Activated naive CD8-positive, alpha-beta T cell treated with anti-CD3 and anti-CD28 coated beads, Interleukin-2, amount 10 ng/mL, durations not matched to agents 7 days and 5 days (primary cell): Measurements from ENCODE around the gene SPN. TPM values are rescaled to one million over a fixed set of nuclear protein-coding genes. Genes with fewer than 3 reads are reported as not detected.
A peak's percentile ranks its signal among the peaks of the same experiment; 100 is the strongest.
"Not testable (repeated sequence)": the region's sequence is repeated elsewhere in the genome, so short reads cannot be mapped to it uniquely, and the experiment has no call there.

Source experiments
- ATAC-seq: fragments of 150-1000 bp; cut with Tn5 transposase; one replicate; pipeline ENCODE4 v1.10.0; 2021; ENCODE audit warnings: low read depth, moderate library complexity
- POLR2A ChIA-PET: fragments of 350-600 bp; sonication (Branson Sonifier 250); formaldehyde crosslinking; loops from one replicate; lab custom pipeline; 2021; ENCODE audit warnings: antibody characterized with exemption; lab: Charles Lee
- DNase-seq: peaks from one replicate; pipeline ENCODE4 v3.0.0; 2021
- H3K27ac Mint-ChIP-seq: one replicate; pipeline ENCODE4 v1.8.0; 2022; ENCODE audit warnings: mild to moderate bottlenecking, mixed read lengths
- H3K27me3 Mint-ChIP-seq: one replicate; pipeline ENCODE4 v1.8.0; 2022; ENCODE audit warnings: mild to moderate bottlenecking, moderate library complexity, mixed read lengths
- H3K36me3 Mint-ChIP-seq: one replicate; pipeline ENCODE4 v1.8.0; 2021; ENCODE audit warnings: mild to moderate bottlenecking, mixed read lengths
- H3K4me1 Mint-ChIP-seq: one replicate; pipeline ENCODE4 v1.8.0; 2021; ENCODE audit warnings: mixed read lengths
- H3K4me3 Mint-ChIP-seq: one replicate; pipeline ENCODE4 v1.8.0; 2022; ENCODE audit warnings: mild to moderate bottlenecking, moderate library complexity, mixed read lengths
- H3K9me3 Mint-ChIP-seq: one replicate; pipeline ENCODE4 v1.8.0; 2021; ENCODE audit warnings: mixed read lengths
- total RNA-seq, 2 experiments: library from RNA; stranded (reverse); gene quantifications; one replicate each; pipeline ENCODE4 v1.2.3, GENCODE V29; 2021

SPN gene
- total RNA-seq, 2 experiments from 2014 or later = 255 to 263 TPM

- POLR2A ChIA-PET = interaction anchor here (1.1 kb wide), 1 partner anchor 38 kb away, joined by 3 read pairs; no protein-coding TSS in a partner anchor
- Mint-ChIP-seq H3K4me1 (peaks cover 13% of the 10 kb centered on the region), H3K27ac (peak overlapping the region; percentile 45), H3K36me3 (no peaks in the 10 kb centered on the region), H3K4me3 (no peak overlapping the region), H3K27me3 (no peaks in the 10 kb centered on the region), H3K9me3 (no peaks in the 10 kb centered on the region)
- DNase-seq = no peak
- no peak for ATAC-seq
These were observed 11.2 kb upstream of the SPN start for GRCh38 chr16:29651774-29652349.

GRCh38 chr16:29653471-29653870, 9.6 kb upstream of the SPN start:
- ATAC-seq (no peak), DNase-seq (no peak)
- Mint-ChIP-seq H3K9me3 (no peaks in the 10 kb centered on the region), H3K27ac (no peak overlapping the region), H3K27me3 (no peaks in the 10 kb centered on the region), H3K4me1 (peaks cover 13% of the 10 kb centered on the region), H3K36me3 (no peaks in the 10 kb centered on the region), H3K4me3 (no peak overlapping the region)
- POLR2A ChIA-PET = no interaction called here

- not testable (repeated sequence) for H3K9me3 Mint-ChIP-seq, H3K27me3 Mint-ChIP-seq
These were observed 9.2 kb upstream of the SPN start for GRCh38 chr16:29653890-29654289.

GRCh38 chr16:29656688-29657523, 6.1 kb upstream of the SPN start:
- H3K4me3 Mint-ChIP-seq = no peak overlapping the region
- H3K4me1 Mint-ChIP-seq = peaks cover 13% of the 10 kb centered on the region
- POLR2A ChIA-PET = interaction anchor here (0.5 to 0.7 kb wide), 3 partner anchors 27 to 530 kb away, joined by 3 to 7 read pairs (median 6); no protein-coding TSS in a partner anchor
- H3K27ac Mint-ChIP-seq = no peak overlapping the region
- H3K27me3 Mint-ChIP-seq = no peaks in the 10 kb centered on the region
- H3K36me3 Mint-ChIP-seq = peaks cover 2% of the 10 kb centered on the region
- H3K9me3 Mint-ChIP-seq = no peaks in the 10 kb centered on the region
- no peak for DNase-seq
- no peak for ATAC-seq

More at GRCh38 chr16:29653890-29654289, 9.2 kb upstream of the SPN start:
- H3K4me3 Mint-ChIP-seq, H3K36me3 Mint-ChIP-seq, DNase-seq, ATAC-seq, H3K27ac Mint-ChIP-seq: not testable (repeated sequence)
- peaks cover 15% of the 10 kb centered on the region for H3K4me1 Mint-ChIP-seq
- POLR2A ChIA-PET = interaction anchor here (0.5 kb wide), 1 partner anchor 79 kb away, joined by 3 read pairs; no protein-coding TSS in a partner anchor

GRCh38 chr16:29658705-29659104, 4.3 kb upstream of the SPN start:
- no peak for DNase-seq
- Mint-ChIP-seq H3K9me3 (no peaks in the 10 kb centered on the region), H3K4me1 (peaks cover 21% of the 10 kb centered on the region), H3K27ac (no peak overlapping the region), H3K36me3 (peaks cover 7% of the 10 kb centered on the region), H3K4me3 (no peak overlapping the region), H3K27me3 (no peaks in the 10 kb centered on the region)
- ATAC-seq = no peak
- POLR2A ChIA-PET = no interaction called here

- POLR2A ChIA-PET = interaction anchor here (0.6 to 3.5 kb wide), 6 partner anchors 13 to 142 kb away, joined by 3 to 22 read pairs (median 6); partner anchors contain the start of gene QPRT
- Mint-ChIP-seq H3K36me3 (peaks cover 39% of the 10 kb centered on the region), H3K27me3 (no peaks in the 10 kb centered on the region), H3K9me3 (no peaks in the 10 kb centered on the region), H3K4me3 (peak overlapping the region; percentile 99), H3K4me1 (peaks cover 38% of the 10 kb centered on the region), H3K27ac (peak overlapping the region; percentile 98)
- no peak for ATAC-seq
- DNase-seq = no peak
These were observed 883 bp upstream of the SPN start for GRCh38 chr16:29662000-29662728.

GRCh38 chr16:29662729-29663015, 375 bp upstream of the SPN start:
- POLR2A ChIA-PET = interaction anchor here (0.6 to 3.5 kb wide), 7 partner anchors 14 to 145 kb away, joined by 3 to 22 read pairs (median 6); partner anchors contain the start of gene QPRT
- H3K4me1 Mint-ChIP-seq = peaks cover 41% of the 10 kb centered on the region
- ATAC-seq (peak; percentile 48), DNase-seq (no peak)
- H3K27ac Mint-ChIP-seq = peak overlapping the region; percentile 98
- H3K27me3 Mint-ChIP-seq = no peaks in the 10 kb centered on the region
- H3K36me3 Mint-ChIP-seq = peaks cover 43% of the 10 kb centered on the region
- H3K9me3 Mint-ChIP-seq = no peaks in the 10 kb centered on the region
- peak overlapping the region; percentile 99 for H3K4me3 Mint-ChIP-seq

- no peak for DNase-seq
- Mint-ChIP-seq H3K36me3 (peaks cover 47% of the 10 kb centered on the region), H3K4me1 (peaks cover 46% of the 10 kb centered on the region), H3K4me3 (peak overlapping the region; percentile 99), H3K9me3 (no peaks in the 10 kb centered on the region), H3K27ac (peak overlapping the region; percentile 98), H3K27me3 (no peaks in the 10 kb centered on the region)
- POLR2A ChIA-PET = interaction anchor here (0.7 to 3.5 kb wide), 10 partner anchors 10 to 144 kb away, joined by 3 to 22 read pairs (median 4); partner anchors contain the start of genes KIF22 and QPRT
- no peak for ATAC-seq
These were observed 702 bp downstream of the SPN start for GRCh38 chr16:29663807-29664090.

- no peak for ATAC-seq
- no peaks in the 10 kb centered on the region for H3K27me3 Mint-ChIP-seq
- H3K4me3 Mint-ChIP-seq = peak overlapping the region; percentile 99
- H3K27ac Mint-ChIP-seq = peak overlapping the region; percentile 98
- H3K36me3 Mint-ChIP-seq = peaks cover 47% of the 10 kb centered on the region
- POLR2A ChIA-PET = interaction anchor here (0.7 to 3.5 kb wide), 7 partner anchors 12 to 69 kb away, joined by 3 to 22 read pairs (median 4); partner anchors contain the start of gene QPRT
- H3K4me1 Mint-ChIP-seq = peaks cover 45% of the 10 kb centered on the region
- no peaks in the 10 kb centered on the region for H3K9me3 Mint-ChIP-seq
- peak; percentile 55 for DNase-seq
These were observed 1.3 kb downstream of the SPN start for GRCh38 chr16:29664091-29664921.

- DNase-seq (no peak), ATAC-seq (no peak)
- Mint-ChIP-seq H3K9me3 (no peaks in the 10 kb centered on the region), H3K27me3 (no peaks in the 10 kb centered on the region), H3K27ac (peak overlapping the region; percentile 98), H3K4me3 (peak overlapping the region; percentile 99), H3K36me3 (peaks cover 49% of the 10 kb centered on the region), H3K4me1 (peaks cover 49% of the 10 kb centered on the region)
- POLR2A ChIA-PET = interaction anchor here (0.6 to 5.1 kb wide), 8 partner anchors 13 to 296 kb away, joined by 3 to 32 read pairs (median 4); partner anchors contain the start of genes MAZ, QPRT and TMEM219
These were observed 2.4 kb downstream of the SPN start for GRCh38 chr16:29665294-29666077.

GRCh38 chr16:29667322-29667610, 4.2 kb downstream of the SPN start:
- H3K4me3 Mint-ChIP-seq = peak overlapping the region; percentile 99
- H3K9me3 Mint-ChIP-seq, DNase-seq, H3K27me3 Mint-ChIP-seq, ATAC-seq: not testable (repeated sequence)
- peaks cover 56% of the 10 kb centered on the region for H3K36me3 Mint-ChIP-seq
- H3K27ac Mint-ChIP-seq = peak overlapping the region; percentile 98
- POLR2A ChIA-PET = interaction anchor here (0.6 to 5.1 kb wide), 7 partner anchors 8 to 1028 kb away, joined by 3 to 32 read pairs (median 4); partner anchors contain the start of genes QPRT and TMEM219
- H3K4me1 Mint-ChIP-seq = peaks cover 40% of the 10 kb centered on the region

- ATAC-seq = no peak
These were observed 4.7 kb downstream of the SPN start for GRCh38 chr16:29667755-29668154.

More at GRCh38 chr16:29667755-29668154, 4.7 kb downstream of the SPN start:
- H3K4me1 Mint-ChIP-seq = peaks cover 37% of the 10 kb centered on the region
- no peaks in the 10 kb centered on the region for H3K27me3 Mint-ChIP-seq
- no peak overlapping the region for H3K27ac Mint-ChIP-seq
- peaks cover 58% of the 10 kb centered on the region for H3K36me3 Mint-ChIP-seq
- DNase-seq = no peak
- no peaks in the 10 kb centered on the region for H3K9me3 Mint-ChIP-seq
- H3K4me3 Mint-ChIP-seq = peak overlapping the region; percentile 47
- POLR2A ChIA-PET = interaction anchor here (1.0 to 5.1 kb wide), 3 partner anchors 8 to 22 kb away, joined by 3 to 32 read pairs (median 4); partner anchors contain the start of gene QPRT
